HG03558 (cell line): ENCODE results near the gene PHF2.

ENCODE experiments used
- ATAC-seq: cut with Tn5 transposase; IDR thresholded peaks from one replicate; pipeline ENCODE4 v1.9.1; 2021; ENCODE audit warnings: moderate number of reproducible peaks; ENCODE audit not compliant: unreplicated experiment; ENCODE audit errors: extremely low read depth

The PHF2 gene

GRCh38 chr9:93648181-93648580 is 71.8 kb downstream of the PHF2 start:
- ATAC-seq = no peak

GRCh38 chr9:93648836-93649235 is 72.5 kb downstream of the PHF2 start:
- ATAC-seq = no peak

GRCh38 chr9:93649610-93650261 is 73.4 kb downstream of the PHF2 start:
- ATAC-seq = no peak

GRCh38 chr9:93650448-93650847 is 74.1 kb downstream of the PHF2 start:
- ATAC-seq = no peak

GRCh38 chr9:93651521-93651950 is 75.2 kb downstream of the PHF2 start:
- no peak for ATAC-seq

- no peak for ATAC-seq
Measured at GRCh38 chr9:93652604-93653592, 76.5 kb downstream of the PHF2 start.

- no peak for ATAC-seq
Measured at GRCh38 chr9:93653760-93654159, 77.4 kb downstream of the PHF2 start.

GRCh38 chr9:93654351-93654961 is 78.1 kb downstream of the PHF2 start:
- ATAC-seq = no peak

- no peak for ATAC-seq
Measured at GRCh38 chr9:93655621-93656425, 79.4 kb downstream of the PHF2 start.

GRCh38 chr9:93656426-93657239 is 80.2 kb downstream of the PHF2 start:
- no peak for ATAC-seq

GRCh38 chr9:93657331-93658111 is 81.1 kb downstream of the PHF2 start:
- no peak for ATAC-seq

- ATAC-seq = no peak
Measured at GRCh38 chr9:93658184-93658925, 82.0 kb downstream of the PHF2 start.

GRCh38 chr9:93659044-93659836 is 82.9 kb downstream of the PHF2 start:
- ATAC-seq = no peak

- no peak for ATAC-seq
Measured at GRCh38 chr9:93659837-93660177, 83.4 kb downstream of the PHF2 start.

GRCh38 chr9:93660352-93661046 is 84.1 kb downstream of the PHF2 start:
- ATAC-seq = no peak

GRCh38 chr9:93661591-93661990 is 85.2 kb downstream of the PHF2 start:
- ATAC-seq = no peak
